Hepatic stellate cell (primary cell): ENCODE measurements around the gene SLC35C1.
"Not testable (repeated sequence)": the region's sequence is repeated elsewhere in the genome, so short reads cannot be mapped to it uniquely, and the experiment has no call there.

Experiments used
- DNase-seq: peaks from one replicate; pipeline ENCODE4 v3.0.0; 2011; ENCODE audit warnings: low spot score

Gene SLC35C1

DNA sequence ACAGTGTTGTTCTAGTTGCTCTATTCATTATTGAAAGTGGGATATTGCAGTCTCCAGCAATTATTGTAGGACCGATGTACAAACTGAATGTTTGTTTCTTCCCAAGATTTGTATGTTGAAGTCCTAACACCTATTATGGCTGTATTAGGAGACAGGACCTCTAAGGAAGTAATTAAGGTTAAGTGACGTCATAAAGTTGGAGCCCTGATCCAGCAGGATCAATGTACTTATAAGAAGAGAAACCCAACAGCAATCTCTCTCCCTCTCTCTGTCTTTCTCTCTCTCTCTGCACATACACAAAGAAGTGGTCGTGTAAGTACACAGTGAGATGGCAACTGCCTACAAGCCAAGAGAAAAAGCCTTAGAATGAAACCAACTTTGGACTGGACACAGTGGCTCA, 16.1 kb upstream of the SLC35C1 start:
- no peak for DNase-seq

DNA sequence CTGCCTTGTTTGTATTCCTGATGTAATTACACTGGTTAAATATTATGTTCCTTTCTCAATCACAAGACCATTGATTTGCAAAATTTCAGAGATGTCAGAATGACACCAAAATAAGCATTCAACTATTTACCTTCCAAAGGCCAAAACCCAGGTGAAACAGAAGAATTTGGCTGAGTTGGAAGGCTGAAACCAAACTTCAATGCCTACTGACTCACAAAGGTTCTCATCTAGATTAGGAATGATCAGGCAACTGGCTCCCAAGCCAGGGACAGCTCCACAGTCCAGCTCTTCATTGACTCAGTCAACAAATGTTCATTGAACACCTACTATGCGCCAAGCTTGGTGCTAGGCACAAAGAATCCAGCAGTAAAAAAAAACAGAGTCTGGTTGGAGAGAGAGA, 13.4 kb upstream of the SLC35C1 start:
- DNase-seq: no peak

DNA sequence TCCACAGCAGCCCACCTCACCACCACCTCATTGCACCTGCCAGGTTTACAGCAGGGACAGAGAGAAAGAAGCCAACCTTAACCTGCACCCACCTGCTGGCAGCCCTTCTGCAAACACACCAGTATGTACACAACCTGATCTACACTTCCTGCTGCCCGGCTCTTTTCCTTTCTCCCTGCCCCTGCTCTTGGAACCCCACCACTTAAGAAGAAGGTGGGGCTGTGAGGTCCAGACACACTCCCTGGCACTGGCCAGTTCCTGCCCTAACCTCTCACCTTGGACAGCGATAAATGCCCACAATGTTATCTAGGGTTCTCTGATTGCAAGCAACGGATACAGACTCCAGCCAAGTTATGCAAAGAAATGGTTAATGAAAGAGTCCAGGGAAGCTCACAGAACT, 10.8 kb upstream of the SLC35C1 start:
- DNase-seq: no peak

DNA sequence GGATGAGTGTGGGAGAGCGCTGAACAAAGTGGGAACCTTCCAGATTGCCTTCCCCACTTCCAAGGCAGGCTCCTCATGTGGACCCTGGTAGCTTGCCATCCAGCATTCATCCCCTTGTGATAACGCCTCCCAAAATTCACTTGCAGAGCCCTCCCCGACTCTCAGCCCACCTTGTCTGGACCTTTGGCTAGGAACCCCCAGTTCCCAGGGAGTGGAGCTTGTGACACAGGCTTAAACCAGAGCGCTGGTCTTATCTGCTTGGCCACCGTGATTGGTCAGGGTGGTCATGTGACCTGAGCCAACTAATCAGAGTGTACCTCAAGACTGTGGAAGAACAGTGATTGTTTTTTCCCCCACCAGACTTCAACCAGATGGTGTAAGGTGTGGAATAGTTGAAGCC, 9.6 kb upstream of the SLC35C1 start:
- no peak for DNase-seq

DNA sequence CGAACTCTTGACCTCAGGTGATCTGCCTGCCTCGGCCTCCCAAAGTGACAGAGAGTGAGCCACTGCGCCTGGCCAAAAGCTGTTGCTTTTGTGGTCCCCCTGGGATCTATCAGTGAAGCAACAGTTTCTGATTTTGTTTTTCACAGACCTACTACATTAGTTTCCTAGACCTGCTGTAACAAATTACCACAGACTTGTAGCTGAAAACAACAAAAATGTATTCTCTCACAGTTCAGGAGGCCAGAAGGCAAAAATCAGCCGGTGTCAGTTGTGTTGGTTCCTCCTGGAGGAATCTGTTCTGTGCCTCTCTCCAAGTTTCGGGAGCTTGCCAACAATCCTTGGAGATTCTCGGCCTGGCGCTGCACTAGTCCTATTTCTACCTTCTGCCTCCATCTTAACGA, 8.5 kb upstream of the SLC35C1 start:
- DNase-seq: no peak

DNA sequence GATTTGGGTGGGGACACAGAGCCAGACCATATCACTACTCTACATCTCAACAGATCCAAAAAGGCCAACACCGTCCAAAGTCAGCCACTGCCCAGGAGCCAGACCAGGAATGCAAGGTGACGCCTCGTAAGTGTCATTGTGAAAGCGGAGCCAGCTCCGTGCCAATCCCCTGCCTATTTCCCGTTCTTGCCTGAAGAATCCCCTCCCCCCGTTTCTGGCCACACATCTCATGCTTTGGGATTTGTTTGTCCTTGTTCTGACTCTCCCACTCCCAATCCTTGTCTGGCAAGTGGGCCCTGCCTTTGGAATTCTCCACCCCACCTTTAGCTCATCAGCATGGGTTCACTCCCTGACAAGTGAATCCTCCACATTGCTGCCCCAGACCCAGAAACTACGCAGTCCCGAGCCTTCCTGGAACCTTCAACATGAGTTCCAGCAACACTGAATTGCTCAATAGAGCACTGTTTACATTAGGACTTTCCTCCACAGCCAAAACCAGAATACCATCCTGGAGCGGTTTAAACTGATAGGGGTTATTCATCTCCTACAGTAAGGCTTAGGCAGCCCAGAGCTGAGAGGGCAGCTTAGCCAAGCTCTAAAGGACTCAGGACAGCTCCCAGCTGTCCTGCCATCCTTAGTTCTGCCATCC, 6.0 kb upstream of the SLC35C1 start:
- DNase-seq: no peak

DNA sequence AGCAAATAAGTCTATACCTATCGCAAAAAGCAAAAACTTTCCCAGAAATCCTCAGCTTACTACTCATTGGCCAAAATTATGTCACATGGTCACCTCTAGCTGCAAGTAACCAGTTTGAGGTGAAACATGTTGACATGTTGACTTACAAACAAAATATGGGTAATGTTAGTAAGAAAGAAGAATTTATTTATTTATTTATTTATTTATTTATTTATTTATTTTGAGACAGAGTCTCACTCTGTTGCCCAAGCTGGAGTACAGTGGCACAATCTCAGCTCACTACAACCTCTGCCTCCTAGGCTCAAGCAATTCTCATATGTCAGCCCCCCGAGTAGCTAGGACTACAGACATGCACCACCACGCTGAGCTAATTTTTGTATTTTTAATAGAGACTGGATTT, 5.4 kb upstream of the SLC35C1 start:
- DNase-seq: no peak

DNA sequence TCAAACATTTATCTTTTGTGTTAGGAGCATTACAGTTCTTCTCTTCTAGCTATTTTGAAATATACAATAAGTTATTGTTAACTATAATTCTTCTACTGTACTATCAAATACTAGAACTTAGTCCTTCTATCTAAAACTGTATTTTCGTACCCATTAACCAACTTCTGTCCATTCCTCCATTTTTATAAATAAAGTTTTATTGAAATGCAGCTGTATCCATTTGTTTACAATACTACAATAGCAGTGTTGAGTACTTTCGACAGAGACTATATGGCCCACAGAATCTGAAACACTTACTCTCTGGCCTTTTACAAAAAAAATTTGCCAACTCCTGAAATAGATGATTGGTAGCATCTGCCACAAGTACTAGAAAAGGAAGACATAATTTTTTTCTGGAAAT, 4.7 kb upstream of the SLC35C1 start:
- DNase-seq: no peak

DNA sequence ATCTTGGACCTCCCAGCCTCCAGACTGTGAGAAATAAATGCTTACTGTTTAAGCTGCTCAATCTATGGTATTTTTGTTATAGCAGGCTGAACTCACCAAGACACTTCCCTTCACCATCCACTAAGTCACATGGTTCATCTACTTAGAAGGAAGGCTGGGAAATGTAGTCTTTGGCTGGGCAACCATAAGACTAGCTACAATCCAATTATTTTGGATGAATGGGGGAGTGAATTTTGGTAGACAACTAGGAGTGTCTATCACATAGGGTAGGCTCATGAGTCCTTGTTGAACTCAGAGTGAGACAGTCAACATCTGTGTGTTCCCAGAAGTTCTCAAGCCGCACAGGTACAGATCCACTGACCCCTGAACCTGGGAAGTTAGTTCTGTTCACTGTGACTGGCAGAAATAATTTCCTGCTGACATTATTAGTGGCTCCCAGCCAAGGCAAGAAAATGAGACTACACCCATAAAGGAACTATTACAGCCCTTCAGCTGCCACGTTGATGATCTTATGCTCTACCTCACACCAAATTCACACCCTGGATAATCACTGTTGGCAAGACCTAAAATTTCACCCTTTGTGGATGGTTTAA, 3.1 kb upstream of the SLC35C1 start:
- no peak for DNase-seq

DNA sequence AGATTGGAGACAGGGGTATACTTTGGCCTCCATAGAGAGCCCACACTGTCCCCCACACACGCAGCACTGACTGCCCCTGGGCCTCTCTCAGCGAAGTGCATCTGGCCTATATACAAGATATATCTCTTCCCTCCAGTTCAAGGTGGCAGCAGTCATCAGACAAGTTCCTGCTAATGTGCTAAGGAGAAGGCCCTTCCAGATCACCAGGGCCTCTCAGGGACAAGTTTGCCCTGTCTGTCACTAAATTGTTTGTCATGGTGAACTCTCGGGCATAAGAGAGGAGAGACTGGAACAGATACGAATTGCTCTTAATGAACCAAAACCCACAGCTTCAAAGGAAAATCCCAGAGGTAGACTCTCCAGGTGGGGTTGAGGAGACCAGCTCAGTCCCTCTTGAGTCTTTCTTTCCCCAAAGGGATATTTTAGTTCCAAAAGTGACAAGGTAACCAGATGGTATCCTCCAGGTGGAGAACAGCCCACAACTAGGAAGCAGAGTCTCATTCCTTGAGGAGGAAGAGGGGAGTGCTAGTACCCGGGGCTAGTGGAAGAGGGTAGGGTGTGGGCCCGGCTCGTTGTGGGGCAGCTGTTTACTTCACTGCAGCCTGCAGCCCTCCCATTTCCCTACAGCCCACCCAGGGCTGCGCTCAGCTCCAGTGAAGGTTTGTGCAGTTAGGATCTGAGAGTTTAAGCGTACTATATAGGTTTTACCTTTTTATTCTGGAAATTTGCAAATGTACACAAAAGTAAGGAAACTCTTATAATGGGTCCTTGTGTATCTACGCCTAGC, 2.2 kb upstream of the SLC35C1 start:
- no peak for DNase-seq

DNA sequence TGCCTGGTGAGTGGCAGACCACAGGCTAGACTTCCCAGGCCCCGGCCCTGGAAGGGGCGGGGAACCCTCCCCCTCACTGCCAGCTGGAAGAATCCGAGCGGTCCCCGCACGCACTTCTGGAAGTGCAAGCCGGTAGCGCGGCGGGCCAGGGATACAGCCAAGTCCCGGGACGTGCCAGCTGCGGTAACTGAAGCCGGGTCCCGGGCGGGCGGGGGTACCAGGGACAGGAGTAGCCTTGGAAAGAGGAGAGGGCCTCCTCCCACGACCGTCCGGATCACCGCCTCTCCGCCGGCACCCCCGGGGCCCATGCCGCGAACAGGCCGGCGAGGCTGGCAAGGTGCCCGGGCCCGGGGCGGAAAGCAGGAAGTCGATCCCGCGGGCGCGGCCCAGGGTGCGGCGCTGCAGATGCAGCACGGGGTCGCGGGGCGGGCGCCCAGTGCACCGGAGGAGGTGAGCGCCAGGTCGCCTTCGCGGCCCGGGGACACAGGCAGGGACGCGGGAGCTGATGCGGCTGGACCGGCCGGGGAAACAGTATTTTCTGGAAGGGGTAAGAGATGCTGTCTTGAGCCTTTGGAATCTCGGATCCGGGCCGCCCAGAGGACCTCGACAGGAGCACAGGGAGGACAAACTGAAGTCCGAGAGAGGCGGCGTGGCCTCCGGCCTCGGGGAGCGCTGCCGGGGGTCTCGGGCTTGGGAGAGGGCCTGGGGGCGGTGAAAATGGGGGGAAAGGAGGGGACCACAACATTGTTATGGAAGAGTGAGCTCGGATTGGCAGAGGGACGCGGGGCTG, 783 bp upstream of the SLC35C1 start:
- peak; percentile 51 for DNase-seq

DNA sequence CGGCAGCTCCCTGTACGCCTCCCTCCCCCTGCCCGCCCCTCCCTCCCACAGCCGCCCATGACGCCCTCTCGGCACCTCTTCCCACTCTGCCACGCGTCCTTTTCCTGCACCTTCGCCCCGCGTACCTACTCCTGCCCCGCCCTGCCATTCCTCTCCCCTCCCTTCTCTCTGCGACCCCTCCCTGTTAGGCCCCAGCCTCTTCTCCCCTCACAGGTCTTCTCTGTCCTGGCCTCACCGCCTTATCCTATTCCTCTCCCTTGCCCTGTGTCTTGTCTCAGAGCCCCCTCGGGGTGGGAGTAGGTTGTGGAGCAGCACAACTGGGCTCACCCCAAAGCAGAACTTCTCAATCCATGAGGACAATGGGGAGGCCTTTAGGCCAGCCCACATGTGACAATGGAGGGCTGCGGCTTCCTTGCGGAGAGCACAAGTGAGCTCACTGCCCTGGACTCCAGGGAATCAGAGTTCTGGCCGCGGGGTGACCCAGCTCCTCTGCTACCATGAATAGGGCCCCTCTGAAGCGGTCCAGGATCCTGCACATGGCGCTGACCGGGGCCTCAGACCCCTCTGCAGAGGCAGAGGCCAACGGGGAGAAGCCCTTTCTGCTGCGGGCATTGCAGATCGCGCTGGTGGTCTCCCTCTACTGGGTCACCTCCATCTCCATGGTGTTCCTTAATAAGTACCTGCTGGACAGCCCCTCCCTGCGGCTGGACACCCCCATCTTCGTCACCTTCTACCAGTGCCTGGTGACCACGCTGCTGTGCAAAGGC, 539 bp downstream of the SLC35C1 start:
- peak; percentile 76 for DNase-seq

DNA sequence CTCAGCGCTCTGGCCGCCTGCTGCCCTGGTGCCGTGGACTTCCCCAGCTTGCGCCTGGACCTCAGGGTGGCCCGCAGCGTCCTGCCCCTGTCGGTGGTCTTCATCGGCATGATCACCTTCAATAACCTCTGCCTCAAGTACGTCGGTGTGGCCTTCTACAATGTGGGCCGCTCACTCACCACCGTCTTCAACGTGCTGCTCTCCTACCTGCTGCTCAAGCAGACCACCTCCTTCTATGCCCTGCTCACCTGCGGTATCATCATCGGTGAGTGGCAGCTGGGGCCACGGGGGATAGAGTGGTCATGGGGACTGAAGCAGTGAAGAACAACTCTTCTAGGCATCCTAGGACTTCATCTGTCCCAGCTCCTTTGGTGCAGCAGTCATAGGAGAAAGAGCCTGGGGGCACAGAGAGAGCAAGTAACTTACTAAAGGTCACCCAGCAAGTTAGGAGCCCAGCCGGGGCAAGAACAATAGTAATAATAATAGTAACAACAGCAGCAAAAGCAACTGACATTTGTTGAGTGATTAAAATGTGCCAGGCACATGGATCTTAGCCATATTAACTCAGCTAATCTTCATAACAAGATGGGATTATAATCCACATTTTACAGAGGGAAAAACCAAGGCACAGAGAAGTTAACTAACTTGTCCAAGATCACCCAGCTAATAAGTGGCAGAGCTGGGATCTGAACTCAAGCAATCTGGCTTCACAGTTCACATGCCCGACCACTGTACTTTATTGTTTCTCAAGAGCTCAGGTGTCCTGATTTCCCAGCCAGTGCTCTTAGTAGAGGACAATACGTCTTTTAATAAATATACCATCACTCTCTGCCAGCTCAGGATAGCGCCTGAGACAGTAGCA, 1.4 kb downstream of the SLC35C1 start:
- DNase-seq: no peak

DNA sequence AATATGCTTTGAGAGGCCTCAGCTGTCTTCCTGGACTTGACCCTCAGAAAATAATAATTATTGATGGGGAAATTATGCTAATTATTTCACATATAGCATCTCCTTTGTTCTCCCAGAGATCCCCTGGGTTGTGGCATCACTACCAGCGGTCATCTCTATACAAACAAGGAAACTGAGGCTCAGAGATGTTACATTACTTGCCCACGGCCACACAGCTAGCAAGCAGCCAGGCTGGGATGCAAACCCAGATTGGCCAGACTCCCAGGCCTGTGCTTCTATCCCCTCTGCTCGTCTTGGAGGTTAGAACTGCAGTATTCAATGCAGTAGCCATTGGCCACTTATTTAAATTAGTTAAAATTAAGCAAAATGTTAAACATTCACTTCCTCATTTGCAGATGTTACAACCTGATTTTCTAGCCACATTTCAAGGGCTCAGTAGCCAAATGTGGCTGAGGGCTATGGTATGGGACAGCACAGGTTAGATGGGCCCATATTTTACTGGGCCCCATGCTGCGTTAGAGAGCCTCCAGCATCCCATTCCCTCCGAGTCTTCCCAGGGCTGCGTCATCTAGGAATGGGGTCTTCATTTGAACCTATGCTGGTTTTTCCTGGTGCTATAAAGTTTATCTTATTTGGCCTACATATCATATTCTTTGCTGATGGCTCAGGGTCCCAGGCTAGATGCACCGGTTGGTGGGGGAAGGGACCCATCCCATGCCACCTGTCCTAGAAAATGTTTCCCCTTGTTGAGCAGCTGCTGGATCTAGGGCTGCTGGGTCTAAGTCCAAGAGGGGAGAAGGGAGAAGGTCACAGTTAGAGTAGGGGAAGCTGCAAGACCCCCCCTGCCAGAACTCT, 2.2 kb downstream of the SLC35C1 start:
- no peak for DNase-seq

DNA sequence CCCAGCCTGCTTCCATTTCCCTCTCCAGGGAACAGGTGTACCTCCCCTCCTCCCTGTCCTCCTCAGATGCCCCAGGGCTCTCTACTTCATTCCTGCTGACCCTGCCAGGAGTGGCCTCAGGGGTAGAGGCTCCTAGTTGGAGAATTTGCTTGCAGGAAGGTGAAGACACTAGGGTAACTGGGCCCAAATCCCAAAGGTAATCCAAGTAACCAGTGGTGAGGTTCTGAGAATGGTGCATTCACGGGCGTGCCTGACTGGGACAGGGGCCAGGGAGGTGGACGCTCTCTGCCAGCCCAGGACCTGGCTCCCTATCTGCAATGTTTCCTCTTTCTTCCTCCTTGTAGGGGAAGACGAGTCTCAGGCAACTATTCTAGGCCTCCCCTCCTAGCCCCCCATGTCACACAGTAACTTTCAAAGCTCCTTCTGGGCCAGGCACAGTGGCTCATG, 2.9 kb downstream of the SLC35C1 start:
- DNase-seq: no peak

DNA sequence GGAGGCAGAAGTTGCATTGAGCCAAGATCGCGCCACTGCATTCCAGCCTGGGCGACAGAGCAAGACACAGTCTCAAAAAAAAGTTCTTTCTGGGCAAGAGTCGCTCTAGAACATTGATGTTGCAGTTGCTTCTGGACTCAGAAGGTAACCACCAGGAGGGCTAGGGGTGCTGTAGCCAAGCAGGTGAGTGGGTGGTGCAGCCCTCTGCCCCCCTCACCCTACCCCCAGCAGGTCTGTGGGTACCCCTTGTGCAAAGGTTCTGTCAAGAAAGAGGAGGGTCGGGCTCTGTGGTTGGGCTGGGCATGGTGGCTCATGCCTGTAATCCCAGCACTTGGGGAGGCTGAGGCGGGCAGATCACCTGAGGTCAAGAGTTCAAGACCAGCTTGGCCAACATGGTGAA, 3.5 kb downstream of the SLC35C1 start:
- not testable (repeated sequence) for DNase-seq

DNA sequence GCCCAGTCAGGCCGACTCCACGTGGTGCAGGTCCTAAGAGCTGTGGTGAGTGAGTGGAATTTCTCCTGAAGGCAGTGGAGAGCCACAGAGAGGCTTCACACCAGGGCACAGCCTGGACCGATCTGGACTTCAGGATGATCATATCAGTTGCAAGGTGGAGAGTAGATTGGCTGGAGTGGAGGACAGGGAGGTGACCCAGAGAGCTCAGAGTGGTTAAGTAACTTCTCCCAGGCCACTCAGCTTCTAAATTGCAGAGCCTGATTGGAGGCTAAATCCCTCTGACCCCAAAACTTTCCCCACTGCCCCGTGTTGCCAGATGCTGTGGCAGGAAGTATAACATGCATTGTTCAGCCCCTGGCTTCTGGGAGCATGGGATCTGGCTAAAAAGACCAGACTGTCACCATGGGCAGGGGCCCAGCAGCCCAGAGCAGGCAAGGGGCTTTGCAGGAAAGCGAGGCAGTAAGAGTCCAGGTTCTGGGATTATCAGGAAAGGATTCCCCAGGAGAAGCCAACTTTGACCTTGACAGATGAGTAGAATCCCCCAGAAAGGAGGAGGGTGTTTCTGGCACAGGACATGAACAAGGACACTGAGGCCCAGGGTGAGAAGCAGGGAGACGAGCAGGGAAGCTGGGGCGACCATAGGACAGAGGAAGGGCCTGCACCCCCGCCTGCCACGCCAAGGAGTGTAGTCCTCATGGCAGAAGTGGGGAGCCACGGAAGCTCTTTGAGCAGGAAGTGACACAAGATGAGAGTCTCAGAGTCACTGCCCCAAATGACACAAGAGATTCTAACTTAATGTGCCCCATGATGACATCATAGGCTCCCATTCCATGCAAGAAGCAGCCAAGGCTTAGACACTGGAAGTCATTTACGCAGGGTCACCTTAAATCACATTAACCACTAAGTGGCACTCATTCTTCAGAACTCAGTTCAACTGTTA, 4.8 kb downstream of the SLC35C1 start:
- no peak for DNase-seq

DNA sequence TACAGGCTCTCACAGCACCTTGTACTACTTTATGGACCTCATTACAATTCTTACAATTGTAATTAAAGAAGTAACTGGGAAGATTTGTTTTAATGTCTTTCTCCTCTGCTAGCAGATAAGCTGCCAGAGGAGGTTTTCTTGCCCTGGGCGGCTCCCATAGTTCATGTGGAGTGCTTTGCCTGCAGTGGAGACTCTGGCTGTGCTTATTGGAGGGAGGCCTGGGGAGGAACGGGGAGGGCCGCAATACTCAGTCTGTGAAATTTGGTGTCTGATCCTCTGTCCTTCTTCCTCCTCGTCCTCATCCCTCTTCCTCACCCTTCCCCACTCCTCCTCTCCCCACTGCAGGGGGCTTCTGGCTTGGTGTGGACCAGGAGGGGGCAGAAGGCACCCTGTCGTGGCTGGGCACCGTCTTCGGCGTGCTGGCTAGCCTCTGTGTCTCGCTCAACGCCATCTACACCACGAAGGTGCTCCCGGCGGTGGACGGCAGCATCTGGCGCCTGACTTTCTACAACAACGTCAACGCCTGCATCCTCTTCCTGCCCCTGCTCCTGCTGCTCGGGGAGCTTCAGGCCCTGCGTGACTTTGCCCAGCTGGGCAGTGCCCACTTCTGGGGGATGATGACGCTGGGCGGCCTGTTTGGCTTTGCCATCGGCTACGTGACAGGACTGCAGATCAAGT, 5.6 kb downstream of the SLC35C1 start:
- no peak for DNase-seq
